Measurements from ENCODE around the gene ROMO1.

The ROMO1 gene

GRCh38 chr20:35730583-35731468 lies 31.6 kb downstream of the ROMO1 start:
- Histone ChIP-seq H4K8ac (ENCODE audit: low read length) (no peak overlapping the region), H3K79me1 (replicated peaks; ENCODE audit: low read length, poor library complexity, severe bottlenecking) (no peaks in the 10 kb centered on the region), H2BK15ac (ENCODE audit: low read depth, poor library complexity, severe bottlenecking) (no peak overlapping the region), H3K27me3 (ENCODE audit: control insufficient read depth in 1 of 2, insufficient read depth in 1 of 2, low read length in 2 of 2) (no peaks in the 10 kb centered on the region), H3K4ac (ENCODE audit: low read depth in 1 of 2, low read length in 2 of 2) (no peak overlapping the region), H3K36me3 (ENCODE audit: control insufficient read depth in 1 of 2, insufficient read depth in 2 of 2, low read depth in 1 of 2, low read length in 2 of 2) (peaks cover 32 to 98% of the 10 kb centered on the region in 2 experiments), H4K91ac (ENCODE audit: low read length) (no peak overlapping the region), H2BK5ac (ENCODE audit: low read depth, low read length, poor library complexity, severe bottlenecking) (no peak overlapping the region), H2AFZ (ENCODE audit: low read depth, low read length) (no peak overlapping the region), H3K9me3 (ENCODE audit: control insufficient read depth, low read length) (no peaks in the 10 kb centered on the region), H3K4me3 (ENCODE audit: insufficient read depth in 1 of 2, low read depth in 1 of 2, low read length in 2 of 2) (peak overlapping the region in 1 of 2 experiments; percentile 29), H3K9ac (ENCODE audit: low read length) (peak overlapping the region; percentile 65), H2AK5ac (ENCODE audit: low read length, severe bottlenecking) (no peak overlapping the region), H2BK12ac (ENCODE audit: low read length in 2 of 2) (no peak overlapping the region), H3K4me2 (ENCODE audit: low read length, poor library complexity, severe bottlenecking) (no peak overlapping the region), H3K4me1 (ENCODE audit: control insufficient read depth, insufficient read depth, low read depth, low read length) (peaks cover 5% of the 10 kb centered on the region), H3K23ac (ENCODE audit: low read length in 2 of 2) (no peak overlapping the region), H3K18ac (ENCODE audit: low read depth in 1 of 2, low read length in 2 of 2) (no peak overlapping the region), H2BK120ac (ENCODE audit: low read depth, low read length) (no peak overlapping the region), H3K27ac (ENCODE audit: low read length, poor library complexity, severe bottlenecking) (peak overlapping the region; percentile 42), H3K14ac (ENCODE audit: low read length in 2 of 2) (no peak overlapping the region)
- no peak for DNase-seq
- 100% methylated on average over 2 of the region's 4 CpGs for WGBS

- no peak overlapping the region for H2BK120ac ChIP-seq (ENCODE audit: low read depth, low read length)
- no peak overlapping the region for H3K4ac ChIP-seq (ENCODE audit: low read depth in 1 of 2, low read length in 2 of 2)
- H3K23ac ChIP-seq (ENCODE audit: low read length in 2 of 2): no peak overlapping the region
- no peak overlapping the region for H3K4me2 ChIP-seq (ENCODE audit: low read length, poor library complexity, severe bottlenecking)
- no peak overlapping the region for H4K8ac ChIP-seq (ENCODE audit: low read length)
- no peak overlapping the region for H3K18ac ChIP-seq (ENCODE audit: low read depth in 1 of 2, low read length in 2 of 2)
- no peaks in the 10 kb centered on the region for H3K9me3 ChIP-seq (ENCODE audit: control insufficient read depth, low read length)
- H3K27ac ChIP-seq (ENCODE audit: low read length, poor library complexity, severe bottlenecking): peak overlapping the region; percentile 42
- H2BK15ac ChIP-seq (ENCODE audit: low read depth, poor library complexity, severe bottlenecking): no peak overlapping the region
- peaks cover 5% of the 10 kb centered on the region for H3K4me1 ChIP-seq (ENCODE audit: control insufficient read depth, insufficient read depth, low read depth, low read length)
- peaks cover 29 to 98% of the 10 kb centered on the region in 2 experiments for H3K36me3 ChIP-seq (ENCODE audit: control insufficient read depth in 1 of 2, insufficient read depth in 2 of 2, low read depth in 1 of 2, low read length in 2 of 2)
- no peak overlapping the region for H2BK5ac ChIP-seq (ENCODE audit: low read depth, low read length, poor library complexity, severe bottlenecking)
- H2AFZ ChIP-seq (ENCODE audit: low read depth, low read length): no peak overlapping the region
- 100% methylated on average over 1 of the region's 2 CpGs for WGBS
- no peaks in the 10 kb centered on the region for H3K79me1 ChIP-seq (replicated peaks; ENCODE audit: low read length, poor library complexity, severe bottlenecking)
- H3K4me3 ChIP-seq (ENCODE audit: insufficient read depth in 1 of 2, low read depth in 1 of 2, low read length in 2 of 2): no peak overlapping the region
- no peak overlapping the region for H4K91ac ChIP-seq (ENCODE audit: low read length)
- DNase-seq: no peak
- H3K27me3 ChIP-seq (ENCODE audit: control insufficient read depth in 1 of 2, insufficient read depth in 1 of 2, low read length in 2 of 2): no peaks in the 10 kb centered on the region
- H2AK5ac ChIP-seq (ENCODE audit: low read length, severe bottlenecking): no peak overlapping the region
- no peak overlapping the region for H2BK12ac ChIP-seq (ENCODE audit: low read length in 2 of 2)
- H3K14ac ChIP-seq (ENCODE audit: low read length in 2 of 2): no peak overlapping the region
- peak overlapping the region; percentile 65 for H3K9ac ChIP-seq (ENCODE audit: low read length)
These were observed 32.2 kb downstream of the ROMO1 start for GRCh38 chr20:35731469-35731788.

GRCh38 chr20:35731862-35732643 lies 32.8 kb downstream of the ROMO1 start:
- Histone ChIP-seq H2AK5ac (ENCODE audit: low read length, severe bottlenecking) (no peak overlapping the region), H3K18ac (ENCODE audit: low read depth in 1 of 2, low read length in 2 of 2) (no peak overlapping the region), H2BK120ac (ENCODE audit: low read depth, low read length) (no peak overlapping the region), H3K4me2 (ENCODE audit: low read length, poor library complexity, severe bottlenecking) (no peak overlapping the region), H3K4me3 (ENCODE audit: insufficient read depth in 1 of 2, low read depth in 1 of 2, low read length in 2 of 2) (no peak overlapping the region), H2BK12ac (ENCODE audit: low read length in 2 of 2) (no peak overlapping the region), H2BK15ac (ENCODE audit: low read depth, poor library complexity, severe bottlenecking) (no peak overlapping the region), H3K9me3 (ENCODE audit: control insufficient read depth, low read length) (no peaks in the 10 kb centered on the region), H3K14ac (ENCODE audit: low read length in 2 of 2) (no peak overlapping the region), H3K4me1 (ENCODE audit: control insufficient read depth, insufficient read depth, low read depth, low read length) (peaks cover 6% of the 10 kb centered on the region), H3K4ac (ENCODE audit: low read depth in 1 of 2, low read length in 2 of 2) (no peak overlapping the region), H3K9ac (ENCODE audit: low read length) (peak overlapping the region; percentile 65), H2AFZ (ENCODE audit: low read depth, low read length) (no peak overlapping the region), H3K79me1 (replicated peaks; ENCODE audit: low read length, poor library complexity, severe bottlenecking) (no peaks in the 10 kb centered on the region), H2BK5ac (ENCODE audit: low read depth, low read length, poor library complexity, severe bottlenecking) (no peak overlapping the region), H3K36me3 (ENCODE audit: control insufficient read depth in 1 of 2, insufficient read depth in 2 of 2, low read depth in 1 of 2, low read length in 2 of 2) (peaks cover 30 to 96% of the 10 kb centered on the region in 2 experiments), H4K91ac (ENCODE audit: low read length) (no peak overlapping the region), H3K27ac (ENCODE audit: low read length, poor library complexity, severe bottlenecking) (peak overlapping the region; percentile 20), H3K23ac (ENCODE audit: low read length in 2 of 2) (no peak overlapping the region), H3K27me3 (ENCODE audit: control insufficient read depth in 1 of 2, insufficient read depth in 1 of 2, low read length in 2 of 2) (no peaks in the 10 kb centered on the region), H4K8ac (ENCODE audit: low read length) (no peak overlapping the region)
- 97% methylated on average over 23 of the region's 24 CpGs for WGBS
- no peak for DNase-seq

GRCh38 chr20:35732644-35732982 lies 33.4 kb downstream of the ROMO1 start:
- Histone ChIP-seq H3K4me1 (ENCODE audit: control insufficient read depth, insufficient read depth, low read depth, low read length) (peaks cover 7% of the 10 kb centered on the region), H2AK5ac (ENCODE audit: low read length, severe bottlenecking) (no peak overlapping the region), H3K4ac (ENCODE audit: low read depth in 1 of 2, low read length in 2 of 2) (no peak overlapping the region), H3K23ac (ENCODE audit: low read length in 2 of 2) (no peak overlapping the region), H3K4me2 (ENCODE audit: low read length, poor library complexity, severe bottlenecking) (no peak overlapping the region), H3K79me1 (replicated peaks; ENCODE audit: low read length, poor library complexity, severe bottlenecking) (no peaks in the 10 kb centered on the region), H3K9me3 (ENCODE audit: control insufficient read depth, low read length) (no peaks in the 10 kb centered on the region), H2BK5ac (ENCODE audit: low read depth, low read length, poor library complexity, severe bottlenecking) (no peak overlapping the region), H3K27me3 (ENCODE audit: control insufficient read depth in 1 of 2, insufficient read depth in 1 of 2, low read length in 2 of 2) (no peaks in the 10 kb centered on the region), H3K27ac (ENCODE audit: low read length, poor library complexity, severe bottlenecking) (no peak overlapping the region), H3K4me3 (ENCODE audit: insufficient read depth in 1 of 2, low read depth in 1 of 2, low read length in 2 of 2) (no peak overlapping the region), H3K18ac (ENCODE audit: low read depth in 1 of 2, low read length in 2 of 2) (no peak overlapping the region), H3K9ac (ENCODE audit: low read length) (peak overlapping the region; percentile 65), H2BK12ac (ENCODE audit: low read length in 2 of 2) (no peak overlapping the region), H2BK15ac (ENCODE audit: low read depth, poor library complexity, severe bottlenecking) (no peak overlapping the region), H2AFZ (ENCODE audit: low read depth, low read length) (no peak overlapping the region), H3K14ac (ENCODE audit: low read length in 2 of 2) (no peak overlapping the region), H4K91ac (ENCODE audit: low read length) (no peak overlapping the region), H4K8ac (ENCODE audit: low read length) (no peak overlapping the region), H2BK120ac (ENCODE audit: low read depth, low read length) (no peak overlapping the region), H3K36me3 (ENCODE audit: control insufficient read depth in 1 of 2, insufficient read depth in 2 of 2, low read depth in 1 of 2, low read length in 2 of 2) (peaks cover 30 to 97% of the 10 kb centered on the region in 2 experiments)
- 94% methylated on average over 1 of the region's 1 CpG for WGBS
- DNase-seq: no peak
